GM12878 (cell line): ENCODE data around the gene BCL2. TPM values are rescaled to one million over a fixed set of nuclear protein-coding genes. Genes with fewer than 3 reads are reported as not detected.

Source experiments
- ATAC-seq: fragments of 200-7000 bp; cut with Tn5 transposase; 3 replicates; pipeline ENCODE4 v1.9.1; 2020; ENCODE audit warnings: mild to moderate bottlenecking, moderate library complexity
- BruUV-seq: library from RNA; stranded (reverse); fragments of 400-500 nt; replicated peaks from 2 replicates; lab custom pipeline; 2021; lab: Mats Ljungman, UMichigan
- CTCF ChIA-PET: fragments of 300-600 bp; sonication (Branson Sonifier 250); formaldehyde crosslinking; extraction: SDS; loops from one replicate; lab custom pipeline; 2021; ENCODE audit warnings: inconsistent platforms; lab: Yijun Ruan, JAX
- POLR2A ChIA-PET: fragments of 350-600 bp; formaldehyde crosslinking; extraction: SDS; loops from one replicate; lab custom pipeline; 2021; ENCODE audit warnings: inconsistent platforms; lab: Charles Lee
- RAD21 ChIA-PET: fragments of 300-600 bp; sonication (Branson Sonifier 250); formaldehyde crosslinking; loops from one replicate; lab custom pipeline; 2023; ENCODE audit warnings: antibody characterized with exemption; ENCODE audit not compliant: unreplicated experiment; lab: Charles Lee
- SMC1A ChIA-PET: fragments of 300-600 bp; sonication (Branson Sonifier 250); formaldehyde crosslinking; loops from one replicate; lab custom pipeline; 2023; ENCODE audit not compliant: unreplicated experiment, uncharacterized antibody; lab: Charles Lee
- DNase-seq: peaks from one replicate; pipeline ENCODE4 v3.0.0-alpha.2; 2011; ENCODE audit warnings: low read depth, low spot score
- FAIRE-seq: peaks from 3 replicates; lab custom pipeline; 2011; peaks lifted over from hg19 to GRCh38; lab: Jason Lieb, UNC
- H2AFZ ChIP-seq: 2 replicates; pipeline ENCODE4 v1.6.0; 2011; ENCODE audit warnings: low read depth, low read length, control low read depth; ENCODE audit not compliant: control insufficient read depth
- H3K27ac ChIP-seq: 2 replicates; pipeline ENCODE4 v1.5.1; 2011; ENCODE audit warnings: control low read depth; ENCODE audit not compliant: control insufficient read depth, insufficient read depth
- H3K27me3 ChIP-seq, 2 experiments: replicated peaks in 1 of 2; 2 replicates each; pipeline versions ENCODE4 v1.6.0 to v1.6.1; 2011; ENCODE audit warnings: low read length in 1 of 2; ENCODE audit not compliant: control insufficient read depth in 2 of 2, insufficient read depth in 2 of 2
- H3K36me3 ChIP-seq, 2 experiments: 2 replicates each; pipeline ENCODE4 v1.5.1; 2011; ENCODE audit warnings: low read length in 1 of 2; ENCODE audit not compliant: control insufficient read depth in 2 of 2, insufficient read depth in 2 of 2
- H3K4me1 ChIP-seq: 2 replicates; pipeline ENCODE4 v1.6.1; 2011; ENCODE audit warnings: mild to moderate bottlenecking, low read length, moderate library complexity, mixed read lengths; ENCODE audit not compliant: control insufficient read depth, insufficient read depth
- H3K4me2 ChIP-seq: 2 replicates; pipeline ENCODE4 v1.6.0; 2011; ENCODE audit warnings: control low read depth; ENCODE audit not compliant: control insufficient read depth, insufficient read depth
- H3K4me3 ChIP-seq: fragments of 200-600 bp; sonication (generic); 2 replicates; pipeline ENCODE4 v1.5.1; 2016
- H3K79me2 ChIP-seq: 2 replicates; pipeline ENCODE4 v1.6.0; 2011; ENCODE audit warnings: low read length; ENCODE audit not compliant: control insufficient read depth, insufficient read depth
- H3K9ac ChIP-seq: 2 replicates; pipeline ENCODE4 v1.8.0; 2011; ENCODE audit warnings: low read length, control low read depth, mixed read lengths; ENCODE audit not compliant: control insufficient read depth, insufficient read depth
- H3K9me3 ChIP-seq: replicated peaks from 3 replicates; pipeline ENCODE4 v1.5.1; 2011; ENCODE audit warnings: mild to moderate bottlenecking, low read length; ENCODE audit not compliant: control insufficient read depth, insufficient read depth
- H4K20me1 ChIP-seq: 2 replicates; pipeline ENCODE4 v1.6.0; 2011; ENCODE audit not compliant: control insufficient read depth, insufficient read depth
- ATF7 ChIP-seq: fragments of 450-650 bp; IDR thresholded peaks from 2 replicates; pipeline ENCODE4 v1.6.1; 2016; ENCODE audit warnings: low read depth, mild to moderate bottlenecking
- BHLHE40 ChIP-seq, 2 experiments: fragments of 450-650 bp in 1 of 2; IDR thresholded peaks; 2 replicates each; pipeline ENCODE4 v1.6.1; 2011 to 2017; ENCODE audit warnings: low read depth in 2 of 2, borderline replicate concordance in 1 of 2, improper control_type of control experiment in 1 of 2, low read length in 1 of 2, mild to moderate bottlenecking in 1 of 2
- CEBPB ChIP-seq, 2 experiments: fragments of 150-350 bp in 1 of 2; IDR thresholded peaks; 2 replicates each; pipeline ENCODE4 v1.6.1; 2012 to 2014; ENCODE audit warnings: low read depth in 2 of 2, low read length in 2 of 2, borderline replicate concordance in 1 of 2, inconsistent platforms in 1 of 2
- CHD2 ChIP-seq: IDR thresholded peaks from 2 replicates; pipeline ENCODE4 v1.6.1; 2011; ENCODE audit warnings: low read depth, low read length, improper control_type of control experiment, borderline replicate concordance
- CREM ChIP-seq: IDR thresholded peaks from 2 replicates; pipeline ENCODE4 v1.6.1; 2014; ENCODE audit warnings: antibody characterized with exemption, low read depth
- DPF2 ChIP-seq: fragments of 450-650 bp; IDR thresholded peaks from 2 replicates; pipeline ENCODE4 v1.6.1; 2017; ENCODE audit warnings: mild to moderate bottlenecking
- EED ChIP-seq: sonication (generic); IDR thresholded peaks from 2 replicates; pipeline ENCODE4 v1.6.1; 2016; ENCODE audit warnings: antibody characterized with exemption, low read depth
- GABPA ChIP-seq: IDR thresholded peaks from 2 replicates; pipeline ENCODE4 v1.6.1; 2014; ENCODE audit warnings: antibody characterized with exemption, low read depth, mild to moderate bottlenecking, inconsistent platforms
- GATAD2B ChIP-seq: fragments of 450-650 bp; conservative IDR thresholded peaks from 2 replicates; pipeline ENCODE4 v1.6.1; 2017; ENCODE audit warnings: low read depth, mild to moderate bottlenecking, moderate library complexity
- HDAC6 ChIP-seq: fragments of 200-600 bp; sonication (generic); IDR thresholded peaks from one replicate; pipeline ENCODE4 v1.8.0; 2017; ENCODE audit warnings: antibody characterized with exemption; ENCODE audit not compliant: unreplicated experiment
- IKZF1 ChIP-seq: fragments of 450-650 bp; conservative IDR thresholded peaks from 2 replicates; pipeline ENCODE4 v1.6.1; 2017; ENCODE audit warnings: antibody characterized with exemption, mild to moderate bottlenecking
- IKZF2 ChIP-seq, 2 experiments: fragments of 450-650 bp; IDR thresholded peaks; 2 replicates each; pipeline ENCODE4 v1.6.1; 2017; ENCODE audit warnings: mild to moderate bottlenecking in 2 of 2, moderate library complexity in 2 of 2
- NFIC ChIP-seq: IDR thresholded peaks from 2 replicates; pipeline ENCODE4 v1.6.1; 2012; ENCODE audit warnings: low read depth, mild to moderate bottlenecking, inconsistent platforms, low read length, moderate library complexity
- RAD21 ChIP-seq: IDR thresholded peaks from 2 replicates; pipeline ENCODE4 v1.6.1; 2011; ENCODE audit warnings: mild to moderate bottlenecking, low read depth, low read length, moderate library complexity; ENCODE audit not compliant: insufficient read depth
- RUNX3 ChIP-seq: IDR thresholded peaks from 2 replicates; pipeline ENCODE4 v1.6.1; 2012; ENCODE audit warnings: low read length, inconsistent platforms
- WGBS: methylation state at CpG from one replicate; pipeline ENCODE4 v1.1.6; 2016; ENCODE audit warnings: low lambda C conversion rate; ENCODE audit not compliant: insufficient replicate concordance, insufficient coverage; ENCODE audit errors: missing lambda C conversion rate; 5-methylcytosine and 5-hydroxymethylcytosine counted together
- in situ Hi-C: fragments of 300-500 bp; cut with MboI; formaldehyde crosslinking; loops from 9 replicates; pipeline ENCODE4 v1.14.3; 2018; ENCODE audit warnings: mixed read lengths
- intact Hi-C: fragments of 100-400 bp; cut with micrococcal nuclease; formaldehyde crosslinking; loops from one replicate; pipeline ENCODE4 v1.14.2; 2022; ENCODE audit not compliant: unreplicated experiment
- polyA plus RNA-seq, 11 experiments: library from polyadenylated mRNA; depleted of rRNA in 4 of 11; unstranded in 6 of 11; stranded (reverse) in 5 of 11; fragments of >200 nt; fragmentation: Nextera tagmentation in 4 of 11; fragmentation: Illumina TruSeq in 1 of 11; extraction: Ambion mirVana in 4 of 11; extraction: Trizol in 1 of 11; gene quantifications; 1 replicate in 1 of 11; 2 replicates in 10 of 11; pipeline versions ENCODE4 v1.2.1 to v1.2.3, GENCODE V29; 2011 to 2016; ENCODE audit warnings: inconsistent platforms in 2 of 11, missing spikeins in 2 of 11, low read depth in 1 of 11
- total RNA-seq, 4 experiments: library from RNA; depleted of rRNA in 3 of 4; stranded (reverse); fragments of >200 nt in 3 of 4; fragmentation: Illumina TruSeq in 1 of 4; extraction: Trizol in 1 of 4; gene quantifications; 2 replicates each; pipeline versions ENCODE4 v1.2.1 to v1.2.3, GENCODE V29; 2013 to 2021
- TF ChIP-seq, protein P1 (sequence below): fragments of 150-350 bp; IDR thresholded peaks from 2 replicates; pipeline ENCODE4 v1.6.1; 2014; ENCODE audit warnings: mild to moderate bottlenecking, low read depth, low read length
- TF ChIP-seq, protein P2 (sequence below): fragments of 450-650 bp; IDR thresholded peaks from 2 replicates; pipeline ENCODE4 v1.6.1; 2017; ENCODE audit warnings: antibody characterized with exemption, mild to moderate bottlenecking, moderate library complexity

Gene BCL2
- total and polyA plus RNA-seq, 10 of the 15 experiments (the other 5 are each of a cell fraction or from before 2014, with no cell fraction given): 4.1 to 47.8 (median 19.3) TPM

DNA sequence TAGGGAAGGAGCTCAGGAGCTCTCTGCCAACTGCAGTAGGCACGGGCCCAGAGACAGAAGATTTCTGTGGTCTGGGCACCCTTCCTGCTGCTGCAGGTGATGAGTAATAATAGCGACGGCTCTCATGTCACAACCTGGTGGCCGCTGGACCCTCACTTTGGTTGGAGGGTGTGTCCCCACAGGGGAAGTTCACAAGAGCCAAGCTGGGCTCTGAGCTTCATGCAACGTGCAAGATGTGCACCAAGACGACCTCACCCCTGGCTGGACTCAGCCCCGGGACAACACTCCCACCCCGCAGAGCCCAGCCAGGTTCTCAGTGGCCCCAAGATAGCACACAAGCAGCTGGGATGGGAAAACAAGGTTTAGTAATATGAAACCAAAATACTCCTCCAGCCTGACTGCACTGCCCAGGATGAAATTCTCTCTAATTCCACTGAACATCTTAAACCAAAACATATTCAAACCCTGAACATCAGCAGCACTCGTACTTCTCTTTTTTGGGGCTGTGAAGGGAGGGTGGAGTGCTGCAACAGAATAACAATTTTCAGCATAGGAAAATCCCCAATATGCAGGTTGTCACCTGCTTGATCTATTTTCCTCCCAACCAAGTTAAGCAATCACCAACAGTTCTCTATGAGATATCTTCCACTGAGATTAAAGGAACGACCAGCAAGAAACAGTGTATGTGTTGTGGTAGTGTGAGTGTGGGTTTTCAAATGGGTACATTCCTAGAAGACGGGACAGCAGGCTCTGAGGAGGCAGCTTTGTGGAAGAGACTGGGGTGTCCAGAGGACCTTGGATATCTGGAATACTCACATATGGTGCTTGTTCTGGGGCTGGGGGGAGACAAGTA, 26.5 kb downstream of the BCL2 start:
- DNase-seq: no peak
- TF ChIP-seq CEBPB (IDR thresholded peaks at IDR 0.05; ENCODE audit: borderline replicate concordance in 1 of 2, low read depth in 2 of 2, low read length in 2 of 2): peak in 1 of 2 experiments; percentile 30; a peak in 1 of 4 replicates
- TF ChIP-seq, protein P1, sequence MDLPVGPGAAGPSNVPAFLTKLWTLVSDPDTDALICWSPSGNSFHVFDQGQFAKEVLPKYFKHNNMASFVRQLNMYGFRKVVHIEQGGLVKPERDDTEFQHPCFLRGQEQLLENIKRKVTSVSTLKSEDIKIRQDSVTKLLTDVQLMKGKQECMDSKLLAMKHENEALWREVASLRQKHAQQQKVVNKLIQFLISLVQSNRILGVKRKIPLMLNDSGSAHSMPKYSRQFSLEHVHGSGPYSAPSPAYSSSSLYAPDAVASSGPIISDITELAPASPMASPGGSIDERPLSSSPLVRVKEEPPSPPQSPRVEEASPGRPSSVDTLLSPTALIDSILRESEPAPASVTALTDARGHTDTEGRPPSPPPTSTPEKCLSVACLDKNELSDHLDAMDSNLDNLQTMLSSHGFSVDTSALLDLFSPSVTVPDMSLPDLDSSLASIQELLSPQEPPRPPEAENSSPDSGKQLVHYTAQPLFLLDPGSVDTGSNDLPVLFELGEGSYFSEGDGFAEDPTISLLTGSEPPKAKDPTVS: no peak
- TF ChIP-seq, protein P2, sequence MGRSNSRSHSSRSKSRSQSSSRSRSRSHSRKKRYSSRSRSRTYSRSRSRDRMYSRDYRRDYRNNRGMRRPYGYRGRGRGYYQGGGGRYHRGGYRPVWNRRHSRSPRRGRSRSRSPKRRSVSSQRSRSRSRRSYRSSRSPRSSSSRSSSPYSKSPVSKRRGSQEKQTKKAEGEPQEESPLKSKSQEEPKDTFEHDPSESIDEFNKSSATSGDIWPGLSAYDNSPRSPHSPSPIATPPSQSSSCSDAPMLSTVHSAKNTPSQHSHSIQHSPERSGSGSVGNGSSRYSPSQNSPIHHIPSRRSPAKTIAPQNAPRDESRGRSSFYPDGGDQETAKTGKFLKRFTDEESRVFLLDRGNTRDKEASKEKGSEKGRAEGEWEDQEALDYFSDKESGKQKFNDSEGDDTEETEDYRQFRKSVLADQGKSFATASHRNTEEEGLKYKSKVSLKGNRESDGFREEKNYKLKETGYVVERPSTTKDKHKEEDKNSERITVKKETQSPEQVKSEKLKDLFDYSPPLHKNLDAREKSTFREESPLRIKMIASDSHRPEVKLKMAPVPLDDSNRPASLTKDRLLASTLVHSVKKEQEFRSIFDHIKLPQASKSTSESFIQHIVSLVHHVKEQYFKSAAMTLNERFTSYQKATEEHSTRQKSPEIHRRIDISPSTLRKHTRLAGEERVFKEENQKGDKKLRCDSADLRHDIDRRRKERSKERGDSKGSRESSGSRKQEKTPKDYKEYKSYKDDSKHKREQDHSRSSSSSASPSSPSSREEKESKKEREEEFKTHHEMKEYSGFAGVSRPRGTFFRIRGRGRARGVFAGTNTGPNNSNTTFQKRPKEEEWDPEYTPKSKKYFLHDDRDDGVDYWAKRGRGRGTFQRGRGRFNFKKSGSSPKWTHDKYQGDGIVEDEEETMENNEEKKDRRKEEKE: no peak
- TF ChIP-seq CREM: 0 out of 2 replicates have a peak, but pooled peaks have one; percentile 21
- TF ChIP-seq BHLHE40 (IDR thresholded peaks at IDR 0.05; ENCODE audit: borderline replicate concordance in 1 of 2, low read depth in 2 of 2, low read length in 1 of 2): peak in 1 of 2 experiments; percentile 43; a peak in 1 of 4 replicates
- TF ChIP-seq HDAC6: no peak
- peak in 1 of 2 experiments; percentile 26; a peak in 1 of 4 replicates for TF ChIP-seq IKZF2 (IDR thresholded peaks at IDR 0.05)
- TF ChIP-seq IKZF1: peak; percentile 39; the same call in 1 of the 2 replicates
- 0 out of 2 replicates have a peak, but pooled peaks have one; percentile 6 for TF ChIP-seq RAD21
- TF ChIP-seq NFIC: no peak
- TF ChIP-seq EED: peak; percentile 6; the same call in 1 of the 2 replicates
- TF ChIP-seq ATF7: no peak; the same call in 1 of the 2 replicates
- TF ChIP-seq GABPA: no peak
- peak; percentile 30; the same call in 1 of the 2 replicates for TF ChIP-seq DPF2
- TF ChIP-seq CHD2: no peak
- TF ChIP-seq GATAD2B: peak; percentile 24; the same call in 1 of the 2 replicates
- TF ChIP-seq RUNX3: peak; percentile 50

More for the DNA sequence above, 26.5 kb downstream of the BCL2 start:
- peak overlapping the region; percentile 76 for H3K27ac ChIP-seq
- in situ Hi-C loops: no loop called here
- H3K4me3 ChIP-seq: peak overlapping the region; percentile 18; the same call in 1 of the 2 replicates
- H3K4me1 ChIP-seq: peaks cover 24% of the 10 kb centered on the region
- ATAC-seq (peak; percentile 82), FAIRE-seq (peak; percentile 87)
- CTCF ChIA-PET: interaction anchor here (1.0 to 2.3 kb wide), 5 partner anchors 8 to 161 kb away, joined by 3 to 13 read pairs (median 6); no protein-coding TSS in a partner anchor
- intact Hi-C loops: no loop called here
- H2AFZ ChIP-seq: peak overlapping the region; percentile 12; the same call in 1 of the 2 replicates
- 0 out of 2 replicates have a peak overlapping the region, but pooled peaks have one; percentile 3 for H3K9ac ChIP-seq
- SMC1A ChIA-PET: interaction anchor here (0.6 to 4.5 kb wide), 18 partner anchors 9 to 173 kb away, joined by 3 to 25 read pairs (median 4); no protein-coding TSS in a partner anchor
- BruUV-seq: TSS peak; percentile 2
- RAD21 ChIA-PET: interaction anchor here (0.7 to 2.6 kb wide), 14 partner anchors 8 to 154 kb away, joined by 3 to 27 read pairs (median 3); no protein-coding TSS in a partner anchor
- H3K9me3 ChIP-seq: no peaks in the 10 kb centered on the region
- H3K36me3 ChIP-seq: peaks cover 11 to 18% of the 10 kb centered on the region in 2 experiments
- H4K20me1 ChIP-seq: no peaks in the 10 kb centered on the region
- peaks cover 88% of the 10 kb centered on the region for H3K79me2 ChIP-seq
- POLR2A ChIA-PET: interaction anchor here (0.7 to 2.8 kb wide), 9 partner anchors 9 to 130 kb away, joined by 3 to 12 read pairs (median 4); no protein-coding TSS in a partner anchor
- WGBS: 2% methylated on average over 11 of the region's 11 CpGs
- H3K4me2 ChIP-seq: peak overlapping the region; percentile 61
- no peaks in the 10 kb centered on the region for H3K27me3 ChIP-seq
